Thymus (tissue), 11 donors: ENCODE measurements around the gene TBC1D14. TPM values are rescaled to one million over a fixed set of nuclear protein-coding genes. Genes with fewer than 3 reads are reported as not detected.

Source experiments
- DNase-seq, 9 donors: peaks; one replicate each; pipeline ENCODE4 v3.0.0-alpha.2; 2013; ENCODE audit warnings: low spot score in 9 of 9, low read depth in 6 of 9, missing footprints in 1 of 9
- H3K27ac ChIP-seq, 2 donors: one replicate each; pipeline ENCODE4 v1.5.1; 2013; ENCODE audit warnings: control low read depth in 1 of 2, low read depth in 1 of 2, low read length in 1 of 2, mild to moderate bottlenecking in 1 of 2, moderate library complexity in 1 of 2
- H3K27me3 ChIP-seq, 2 donors: one replicate each; pipeline ENCODE4 v1.5.1; 2013; ENCODE audit warnings: low read length in 1 of 2; ENCODE audit not compliant: control insufficient read depth in 2 of 2, insufficient read depth in 1 of 2
- H3K36me3 ChIP-seq, 2 donors: one replicate each; pipeline ENCODE4 v1.5.1; 2013; ENCODE audit warnings: low read length in 1 of 2, mild to moderate bottlenecking in 1 of 2, moderate library complexity in 1 of 2; ENCODE audit not compliant: control insufficient read depth in 2 of 2, insufficient read depth in 2 of 2
- H3K4me1 ChIP-seq, 2 donors: one replicate each; pipeline ENCODE4 v1.5.1; 2013; ENCODE audit warnings: low read length in 2 of 2; ENCODE audit not compliant: control insufficient read depth in 2 of 2, insufficient read depth in 2 of 2
- H3K4me3 ChIP-seq, 2 donors: one replicate each; pipeline ENCODE4 v1.5.1; 2013; ENCODE audit warnings: low read length in 2 of 2, control low read depth in 1 of 2, mild to moderate bottlenecking in 1 of 2
- H3K9me3 ChIP-seq, 2 donors: one replicate each; pipeline ENCODE4 v1.5.1; 2013; ENCODE audit warnings: low read length in 1 of 2, mild to moderate bottlenecking in 1 of 2; ENCODE audit not compliant: control insufficient read depth in 2 of 2, insufficient read depth in 1 of 2
- WGBS: extraction: QIAGEN DNeasy Blood & Tissue Kit; methylation state at CpG from one replicate; pipeline ENCODE4 v1.1.7; 2013; 5-methylcytosine and 5-hydroxymethylcytosine counted together
- polyA plus RNA-seq: library from polyadenylated mRNA; stranded (reverse); fragments of 200-250 nt; gene quantifications from one replicate; pipeline ENCODE4 v1.2.3, GENCODE V29; 2013
- total RNA-seq: library from RNA; stranded (reverse); fragments of 120-200 nt; gene quantifications from one replicate; pipeline ENCODE4 v1.2.4, GENCODE V29; 2013
- donor health status: healthy.

The TBC1D14 gene
- total and polyA plus RNA-seq, 2 donors, result 28.4 to 59.6 TPM

GRCh38 chr4:7017446-7018048 is 107.9 kb downstream of the TBC1D14 start:
- peaks cover 62 to 68% of the 10 kb centered on the region in 2 donors for H3K36me3 ChIP-seq
- H3K4me3 ChIP-seq, result no peak overlapping the region
- 98% methylated on average over 6 of the region's 6 CpGs for WGBS
- H3K27me3 ChIP-seq, result no peaks in the 10 kb centered on the region
- H3K27ac ChIP-seq, result no peak overlapping the region
- no peaks in the 10 kb centered on the region for H3K4me1 ChIP-seq
- H3K9me3 ChIP-seq, result no peaks in the 10 kb centered on the region
- DNase-seq, result no peak

GRCh38 chr4:7018281-7018680 is 108.7 kb downstream of the TBC1D14 start:
- no peak overlapping the region for H3K27ac ChIP-seq
- peaks cover 59 to 67% of the 10 kb centered on the region in 2 donors for H3K36me3 ChIP-seq
- H3K4me1 ChIP-seq, result no peaks in the 10 kb centered on the region
- WGBS, result over 99% methylated on average over 9 of the region's 9 CpGs
- no peaks in the 10 kb centered on the region for H3K27me3 ChIP-seq
- no peak overlapping the region for H3K4me3 ChIP-seq
- no peak for DNase-seq
- no peaks in the 10 kb centered on the region for H3K9me3 ChIP-seq

GRCh38 chr4:7019367-7019766 is 109.7 kb downstream of the TBC1D14 start:
- DNase-seq, result no peak
- Histone ChIP-seq H3K9me3 (no peaks in the 10 kb centered on the region), H3K27me3 (no peaks in the 10 kb centered on the region), H3K4me1 (no peaks in the 10 kb centered on the region), H3K4me3 (no peak overlapping the region), H3K36me3 (peaks cover 65 to 70% of the 10 kb centered on the region in 2 donors), H3K27ac (no peak overlapping the region)
- 95% methylated on average over 10 of the region's 10 CpGs for WGBS

- WGBS, result 99% methylated on average over 2 of the region's 2 CpGs
- Histone ChIP-seq H3K4me3 (no peak overlapping the region), H3K27ac (no peak overlapping the region), H3K36me3 (peaks cover 65 to 70% of the 10 kb centered on the region in 2 donors), H3K9me3 (no peaks in the 10 kb centered on the region), H3K4me1 (no peaks in the 10 kb centered on the region), H3K27me3 (no peaks in the 10 kb centered on the region)
- DNase-seq, result no peak
Observed at GRCh38 chr4:7020290-7020689, 110.7 kb downstream of the TBC1D14 start.

GRCh38 chr4:7020856-7021255 is 111.2 kb downstream of the TBC1D14 start:
- Histone ChIP-seq H3K36me3 (peaks cover 64 to 70% of the 10 kb centered on the region in 2 donors), H3K27me3 (no peaks in the 10 kb centered on the region), H3K27ac (no peak overlapping the region), H3K4me1 (no peaks in the 10 kb centered on the region), H3K9me3 (no peaks in the 10 kb centered on the region), H3K4me3 (no peak overlapping the region)
- no peak for DNase-seq
- WGBS, result 97% methylated on average over 11 of the region's 11 CpGs

GRCh38 chr4:7021355-7021754 is 111.7 kb downstream of the TBC1D14 start:
- H3K4me1 ChIP-seq, result no peaks in the 10 kb centered on the region
- no peak overlapping the region for H3K4me3 ChIP-seq
- H3K27ac ChIP-seq, result no peak overlapping the region
- peaks cover 64 to 67% of the 10 kb centered on the region in 2 donors for H3K36me3 ChIP-seq
- 77% methylated on average over 5 of the region's 5 CpGs for WGBS
- no peaks in the 10 kb centered on the region for H3K9me3 ChIP-seq
- no peaks in the 10 kb centered on the region for H3K27me3 ChIP-seq
- DNase-seq, result no peak

- H3K36me3 ChIP-seq, result peaks cover 63% of the 10 kb centered on the region in 2 donors
- no peak for DNase-seq
Observed at GRCh38 chr4:7021930-7022664, 112.5 kb downstream of the TBC1D14 start.

GRCh38 chr4:7023486-7023885 is 113.9 kb downstream of the TBC1D14 start:
- Histone ChIP-seq H3K9me3 (no peaks in the 10 kb centered on the region), H3K36me3 (peaks cover 59 to 62% of the 10 kb centered on the region in 2 donors), H3K4me1 (no peaks in the 10 kb centered on the region), H3K27me3 (no peaks in the 10 kb centered on the region), H3K4me3 (no peak overlapping the region), H3K27ac (no peak overlapping the region)
- no peak for DNase-seq
- WGBS, result 98% methylated on average over 16 of the region's 16 CpGs

More at GRCh38 chr4:7021930-7022664, 112.5 kb downstream of the TBC1D14 start:
- Histone ChIP-seq H3K9me3 (no peaks in the 10 kb centered on the region), H3K4me3 (no peak overlapping the region), H3K27me3 (no peaks in the 10 kb centered on the region), H3K4me1 (no peaks in the 10 kb centered on the region), H3K27ac (no peak overlapping the region)
- WGBS, result 93% methylated on average over 13 of the region's 13 CpGs

- Histone ChIP-seq H3K36me3 (peaks cover 57 to 63% of the 10 kb centered on the region in 2 donors), H3K4me1 (no peaks in the 10 kb centered on the region), H3K27me3 (no peaks in the 10 kb centered on the region)
Observed at GRCh38 chr4:7023901-7024300, 114.3 kb downstream of the TBC1D14 start.

More at GRCh38 chr4:7023901-7024300, 114.3 kb downstream of the TBC1D14 start:
- 97% methylated on average over 12 of the region's 12 CpGs for WGBS
- no peak overlapping the region for H3K27ac ChIP-seq
- DNase-seq, result no peak
- H3K4me3 ChIP-seq, result no peak overlapping the region
- no peaks in the 10 kb centered on the region for H3K9me3 ChIP-seq
